ENCODE results near the gene CETP.
"Not testable (repeated sequence)": the region's sequence is repeated elsewhere in the genome, so short reads cannot be mapped to it uniquely, and the experiment has no call there.

Gene CETP

DNA sequence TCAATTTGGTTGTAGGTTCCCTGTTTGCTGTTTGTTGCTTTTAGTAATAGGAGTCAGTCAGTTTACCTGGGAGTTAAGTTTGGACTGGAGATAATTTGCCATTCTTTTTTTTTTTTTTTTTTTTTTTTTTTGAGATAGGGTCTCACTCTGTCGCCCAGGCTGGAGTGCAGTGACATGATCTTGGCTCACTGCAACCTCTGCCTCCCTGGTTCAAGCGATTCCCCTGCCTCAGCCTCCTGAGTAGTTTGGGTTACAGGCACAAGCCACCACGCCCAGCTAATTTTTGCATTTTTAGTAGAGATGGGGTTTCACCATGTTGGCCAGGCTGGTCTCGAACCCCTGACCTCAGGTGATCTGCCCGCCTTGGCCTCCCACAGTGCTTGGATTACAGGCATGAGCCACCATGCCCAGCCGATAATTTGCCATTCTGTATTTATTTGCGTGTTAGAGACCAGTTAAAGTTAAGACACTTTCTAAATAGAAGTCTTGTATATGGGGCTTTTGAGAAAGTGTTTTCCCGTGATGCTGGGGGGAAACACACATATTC, 27.1 kb upstream of the CETP start:
- DNase-seq (ENCODE audit: low read depth), result not testable (repeated sequence)

DNA sequence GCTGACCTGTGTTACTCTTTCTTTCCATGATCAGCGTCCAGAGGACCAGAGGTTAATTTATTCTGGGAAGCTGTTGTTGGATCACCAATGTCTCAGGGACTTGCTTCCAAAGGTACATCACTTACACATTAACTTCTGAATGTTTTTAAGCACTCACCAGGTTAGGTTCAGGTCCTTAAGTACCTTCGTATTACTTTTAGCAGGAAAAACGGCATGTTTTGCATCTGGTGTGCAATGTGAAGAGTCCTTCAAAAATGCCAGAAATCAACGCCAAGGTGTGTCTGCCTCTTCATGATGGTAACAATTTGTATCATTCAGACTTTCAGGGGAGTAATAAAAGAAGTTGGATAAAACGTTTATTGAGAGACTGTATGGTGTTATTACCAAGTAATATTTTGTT, 26.5 kb upstream of the CETP start:
- no peak for DNase-seq (ENCODE audit: low read depth)

DNA sequence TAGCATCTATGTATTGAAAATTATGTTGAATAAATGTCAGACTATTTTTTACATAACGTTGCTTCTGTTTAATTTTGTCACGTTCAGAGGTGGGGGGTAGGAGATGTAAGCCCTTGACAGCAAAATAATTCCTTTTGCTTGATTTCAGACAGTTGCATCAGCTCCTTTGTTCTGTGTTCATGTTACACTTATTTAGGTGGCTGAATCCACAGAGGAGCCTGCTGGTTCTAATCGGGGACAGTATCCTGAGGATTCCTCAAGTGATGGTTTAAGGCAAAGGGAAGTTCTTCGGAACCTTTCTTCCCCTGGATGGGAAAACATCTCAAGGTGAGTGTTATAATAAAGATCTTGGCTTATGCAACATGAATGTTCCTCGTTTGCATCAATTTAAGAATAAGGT, 25.3 kb upstream of the CETP start:
- DNase-seq (ENCODE audit: low read depth), result no peak

DNA sequence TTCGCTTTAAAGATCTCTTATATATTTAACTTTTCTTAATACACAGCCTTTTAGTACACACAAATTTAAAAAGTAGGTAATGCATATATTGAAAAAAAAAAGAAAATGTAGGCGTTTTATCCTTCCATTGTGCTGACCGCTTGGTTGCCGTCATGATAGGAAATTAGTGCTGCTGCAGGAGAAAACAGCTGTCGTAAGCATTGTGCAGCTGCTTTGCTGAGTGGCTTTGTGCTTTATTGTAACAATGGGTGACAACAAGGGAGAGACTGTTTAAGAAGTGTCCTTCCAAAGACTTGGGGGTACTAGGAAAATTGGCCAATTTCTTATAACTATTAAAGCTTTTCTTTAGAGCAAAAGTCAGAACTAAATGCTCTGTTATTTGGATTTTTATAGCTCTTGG, 24.8 kb upstream of the CETP start:
- DNase-seq (ENCODE audit: low read depth), result no peak

DNA sequence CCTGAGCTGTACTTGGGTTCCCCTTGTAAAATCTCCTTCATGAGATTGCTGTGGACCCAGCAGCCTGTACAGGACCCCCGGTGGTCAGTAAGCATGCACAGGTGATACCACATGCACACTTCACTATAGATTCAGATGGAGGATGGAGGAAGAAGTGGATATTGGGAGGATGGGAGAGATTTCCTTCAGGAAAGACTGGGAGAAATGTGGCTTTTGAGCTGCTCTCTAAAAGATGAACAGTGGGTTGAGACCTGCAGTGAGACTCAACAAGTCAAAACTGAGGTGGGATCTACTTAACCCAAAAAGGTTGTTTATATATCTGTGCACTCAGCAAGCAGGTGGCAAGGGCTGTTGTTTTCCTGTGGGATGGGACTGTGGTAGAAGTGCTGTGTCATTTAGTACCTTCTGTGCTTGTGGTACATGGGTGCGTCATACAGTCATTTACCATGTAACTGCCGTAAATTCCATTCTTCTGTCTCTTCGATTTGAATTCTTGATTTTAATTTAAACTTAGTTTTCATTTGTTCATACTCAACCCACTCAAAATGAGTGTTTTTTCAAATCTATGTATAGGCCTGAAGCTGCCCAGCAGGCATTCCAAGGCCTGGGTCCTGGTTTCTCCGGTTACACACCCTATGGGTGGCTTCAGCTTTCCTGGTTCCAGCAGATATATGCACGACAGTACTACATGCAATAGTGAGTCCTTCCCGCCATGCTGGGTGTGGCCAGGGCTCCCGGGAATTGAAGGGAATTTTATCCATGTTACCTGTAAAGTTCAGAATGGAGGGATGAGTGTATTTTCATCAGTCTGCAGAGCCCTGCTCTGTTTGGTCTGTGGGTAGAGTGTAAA, 22.9 kb upstream of the CETP start:
- DNase-seq (ENCODE audit: low read depth), result peak; percentile 8

DNA sequence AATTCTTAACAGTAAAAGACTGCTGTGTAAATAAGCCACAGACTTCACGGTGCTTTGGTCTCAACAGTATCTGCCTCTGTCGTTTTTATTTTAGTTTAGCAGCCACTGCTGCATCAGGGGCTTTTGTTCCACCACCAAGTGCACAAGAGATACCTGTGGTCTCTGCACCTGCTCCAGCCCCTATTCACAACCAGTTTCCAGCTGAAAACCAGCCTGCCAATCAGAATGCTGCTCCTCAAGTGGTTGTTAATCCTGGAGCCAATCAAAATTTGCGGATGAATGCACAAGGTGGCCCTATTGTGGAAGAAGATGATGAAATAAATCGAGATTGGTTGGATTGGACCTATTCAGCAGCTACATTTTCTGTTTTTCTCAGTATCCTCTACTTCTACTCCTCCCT, 21.9 kb upstream of the CETP start:
- DNase-seq (ENCODE audit: low read depth), result no peak

DNA sequence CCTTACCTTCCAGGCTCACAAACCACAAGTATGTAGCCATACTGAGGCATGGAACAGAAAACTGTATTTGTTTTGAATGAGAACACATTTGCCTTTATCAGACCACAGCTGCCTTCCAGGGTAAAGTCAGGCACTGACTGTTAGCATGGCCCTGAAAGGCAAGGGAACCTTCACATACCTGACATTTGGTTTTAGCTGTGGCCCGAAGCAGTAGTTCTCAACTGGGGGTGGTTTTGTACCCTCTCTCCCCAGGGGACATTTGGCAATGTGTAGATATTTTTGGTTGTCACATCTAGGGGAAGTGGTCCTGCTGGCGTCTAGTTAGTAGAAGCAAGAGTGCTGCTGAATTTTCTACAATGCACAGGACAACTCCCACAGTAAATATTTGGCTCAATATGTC, 20.7 kb upstream of the CETP start:
- DNase-seq (ENCODE audit: low read depth), result no peak

DNA sequence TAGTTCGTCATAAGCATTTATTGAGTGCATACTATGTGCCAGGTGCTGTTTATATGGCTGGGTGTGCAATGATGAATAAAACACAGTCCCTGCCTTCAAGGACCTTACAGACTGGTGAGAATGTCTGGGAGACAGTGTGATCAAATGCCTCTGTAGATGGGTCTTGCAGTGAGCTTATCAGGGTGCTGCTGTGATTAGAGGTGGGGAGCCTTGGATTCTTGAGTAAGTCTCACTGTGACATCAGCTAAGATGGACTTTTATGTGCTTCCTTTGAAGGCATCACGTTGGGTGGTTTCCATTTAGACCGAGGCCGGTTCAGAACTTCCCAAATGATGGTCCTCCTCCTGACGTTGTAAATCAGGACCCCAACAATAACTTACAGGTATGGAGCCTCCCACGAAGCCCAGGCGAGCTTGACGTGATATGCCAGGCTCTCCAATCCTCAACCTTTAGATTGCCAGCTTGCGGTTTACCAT, 19.9 kb upstream of the CETP start:
- DNase-seq (ENCODE audit: low read depth), result no peak

DNA sequence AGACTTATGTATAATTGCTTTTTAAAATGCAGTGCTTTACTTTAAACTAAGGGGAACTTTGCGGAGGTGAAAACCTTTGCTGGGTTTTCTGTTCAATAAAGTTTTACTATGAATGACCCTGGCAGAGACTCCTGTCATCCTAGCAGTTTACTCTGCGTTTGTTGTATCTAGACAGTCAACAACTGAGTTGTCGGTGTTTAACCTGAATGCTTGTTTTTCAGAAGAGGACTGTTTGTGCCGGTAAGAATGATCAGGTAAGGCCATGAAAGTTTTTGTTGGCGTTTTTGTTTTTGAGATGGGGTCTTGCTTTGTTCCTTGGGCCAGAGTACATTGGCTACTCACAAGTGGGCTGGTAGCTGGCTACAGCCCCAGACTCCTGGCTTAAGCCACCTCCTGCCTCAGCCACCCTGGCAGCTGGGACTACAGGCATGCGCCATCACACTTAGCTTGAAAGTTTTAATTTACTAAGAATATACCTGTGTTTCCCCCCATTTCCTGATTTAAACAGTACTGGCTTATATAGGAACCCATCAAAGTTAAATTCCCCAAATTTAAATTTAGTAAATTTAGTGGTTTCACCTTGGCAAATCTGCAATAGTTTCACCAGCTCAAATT, 17.9 kb upstream of the CETP start:
- DNase-seq (ENCODE audit: low read depth), result no peak

DNA sequence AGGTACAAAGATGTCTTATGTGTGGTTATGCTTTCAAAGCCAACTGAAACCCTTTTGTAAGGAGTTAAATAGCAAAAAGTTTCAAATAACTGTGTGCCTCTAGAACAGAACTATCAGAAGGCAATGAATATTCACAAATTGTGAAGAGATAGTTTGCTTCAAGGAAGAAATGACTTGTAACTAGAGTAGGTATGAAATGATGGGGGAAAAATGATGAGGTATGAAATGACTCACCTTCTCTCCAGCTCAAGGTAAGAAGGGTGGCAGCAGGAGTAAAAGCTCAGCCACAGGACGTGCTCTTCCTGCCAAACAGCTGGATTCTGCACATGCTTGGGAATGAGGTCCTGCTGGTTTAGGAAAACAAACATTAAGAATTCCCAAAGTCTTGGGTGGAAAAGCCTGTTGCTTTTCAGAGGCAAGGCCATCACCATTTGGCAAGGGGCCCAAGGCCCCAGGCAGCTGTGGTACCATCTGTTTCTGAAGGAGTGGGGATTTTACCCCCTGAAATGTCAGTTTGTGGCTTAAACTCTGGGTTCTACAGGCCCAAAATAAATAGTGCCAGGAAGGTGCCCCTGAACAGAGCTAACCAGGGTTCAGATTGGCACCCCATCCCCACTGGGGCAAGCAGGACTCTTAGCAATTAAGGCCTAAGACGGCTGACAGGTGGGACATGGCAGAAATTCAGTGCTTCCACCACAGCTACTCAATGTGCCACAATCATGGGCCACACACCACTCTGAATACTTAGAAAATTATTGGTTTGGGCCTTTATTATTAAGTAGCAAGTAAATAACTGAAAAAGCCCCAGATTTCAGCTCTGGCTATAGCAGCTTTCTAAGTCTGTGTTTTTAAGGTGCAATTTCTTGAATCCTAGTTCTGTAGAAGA, 16.6 kb upstream of the CETP start:
- no peak for DNase-seq (ENCODE audit: low read depth)

DNA sequence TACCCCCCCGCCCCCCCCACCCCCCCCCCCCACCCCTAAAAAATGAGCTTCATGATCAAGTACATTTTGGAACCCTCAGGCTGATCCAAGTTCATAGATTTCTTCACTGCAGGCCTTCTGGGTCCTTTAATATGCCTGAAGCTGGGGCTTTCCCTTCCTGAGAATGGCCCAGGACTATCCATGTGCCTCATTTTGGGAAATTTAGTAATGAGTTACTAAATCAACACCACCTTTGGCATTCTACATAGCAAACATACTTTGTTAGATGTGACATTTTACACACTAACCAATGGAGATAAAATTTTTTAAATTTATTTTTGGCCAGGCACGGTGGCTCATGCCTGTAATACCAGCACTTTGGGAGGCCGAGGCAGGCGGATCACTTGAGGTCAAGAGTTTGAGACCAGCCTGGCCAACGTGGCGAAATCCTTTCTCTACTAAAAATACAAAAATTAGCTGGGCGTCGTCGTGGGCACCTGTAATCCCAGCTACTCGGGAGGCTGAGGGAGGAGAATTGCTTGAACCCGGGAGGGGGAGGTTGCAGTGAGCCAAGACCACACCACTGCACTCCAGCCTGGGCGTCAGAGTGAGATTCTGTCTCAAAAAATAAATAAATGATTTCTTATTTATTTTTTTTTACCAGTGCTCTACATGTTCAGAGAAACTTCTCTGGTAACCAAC, 15.8 kb upstream of the CETP start:
- DNase-seq (ENCODE audit: low read depth), result no peak

DNA sequence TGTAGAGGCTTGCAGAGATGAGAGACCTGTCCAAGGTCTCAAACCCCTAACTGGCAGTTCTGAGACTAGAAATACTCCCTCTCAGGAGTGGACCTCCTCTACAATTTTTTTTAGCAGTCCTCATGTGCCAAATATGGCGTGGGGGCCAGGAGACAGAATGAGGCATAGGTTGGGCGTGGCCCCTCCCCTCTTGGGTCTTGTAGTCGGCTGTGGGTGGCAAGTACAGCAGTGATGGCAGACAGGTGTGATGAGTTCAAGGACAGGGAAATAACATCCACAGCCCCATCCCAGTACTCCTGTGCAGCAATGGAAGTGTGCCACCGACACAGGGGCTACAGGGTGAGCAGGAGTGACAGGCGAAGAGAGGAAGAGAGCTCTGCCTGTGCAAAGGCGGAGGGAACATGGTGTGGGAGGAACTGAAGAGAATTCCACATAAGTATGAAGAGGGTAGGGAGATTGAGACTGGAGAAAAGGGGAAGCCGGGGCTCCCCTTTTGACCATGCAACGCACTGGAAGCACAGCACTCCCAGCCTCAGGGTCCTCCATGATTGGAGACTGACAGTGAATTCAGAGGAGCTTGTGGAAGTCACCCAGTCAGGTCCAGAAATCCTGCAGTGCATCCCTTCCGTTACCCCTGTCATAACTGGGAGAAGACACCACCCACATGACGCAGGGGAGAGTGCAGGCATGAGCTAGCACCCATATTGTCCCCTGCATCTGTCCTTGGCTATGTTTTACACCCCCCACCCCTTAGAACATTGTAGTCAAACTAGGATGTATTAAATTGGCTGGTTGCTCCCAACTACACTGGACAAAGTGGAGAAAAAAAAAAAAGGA, 14.8 kb upstream of the CETP start:
- no peak for DNase-seq (ENCODE audit: low read depth)

DNA sequence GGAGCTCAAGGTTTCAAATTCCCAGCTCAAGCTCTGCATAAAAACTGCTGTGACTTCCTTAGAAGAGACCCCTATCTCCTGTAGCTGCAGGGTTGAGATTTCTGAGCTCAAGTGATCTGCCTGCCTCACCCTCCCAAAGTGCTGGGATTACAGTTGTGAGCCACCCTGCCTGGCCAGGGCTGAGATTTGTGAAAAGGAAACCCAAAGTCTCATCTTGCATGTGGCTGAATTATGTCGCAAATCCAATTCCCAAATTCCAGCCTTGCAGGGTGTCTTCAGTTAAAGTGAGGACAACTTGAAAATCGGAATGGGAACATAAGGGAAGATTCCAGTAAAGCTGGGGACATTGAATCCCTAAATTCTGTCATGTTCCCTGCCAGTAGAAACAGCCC, 14.2 kb upstream of the CETP start:
- no peak for DNase-seq (ENCODE audit: low read depth)

DNA sequence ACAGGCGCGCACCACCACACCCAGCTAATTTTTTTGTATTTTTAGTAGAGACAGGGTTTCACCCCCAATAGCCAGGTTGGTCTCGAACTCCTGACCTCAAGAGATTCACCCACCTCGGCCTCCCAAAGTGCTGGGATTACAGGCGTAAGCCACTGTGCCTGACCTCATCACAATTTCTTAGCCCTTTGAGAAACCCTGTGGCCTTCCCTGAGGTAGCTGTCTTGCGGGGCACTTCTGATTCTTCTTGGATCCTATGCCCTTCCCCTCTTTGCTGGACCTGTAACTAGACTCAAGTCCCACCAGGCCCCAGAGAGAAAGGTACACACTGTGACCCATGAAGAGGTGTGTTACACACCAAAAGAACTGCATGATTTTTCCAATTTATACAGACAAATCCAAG, 13.5 kb upstream of the CETP start:
- no peak for DNase-seq (ENCODE audit: low read depth)

DNA sequence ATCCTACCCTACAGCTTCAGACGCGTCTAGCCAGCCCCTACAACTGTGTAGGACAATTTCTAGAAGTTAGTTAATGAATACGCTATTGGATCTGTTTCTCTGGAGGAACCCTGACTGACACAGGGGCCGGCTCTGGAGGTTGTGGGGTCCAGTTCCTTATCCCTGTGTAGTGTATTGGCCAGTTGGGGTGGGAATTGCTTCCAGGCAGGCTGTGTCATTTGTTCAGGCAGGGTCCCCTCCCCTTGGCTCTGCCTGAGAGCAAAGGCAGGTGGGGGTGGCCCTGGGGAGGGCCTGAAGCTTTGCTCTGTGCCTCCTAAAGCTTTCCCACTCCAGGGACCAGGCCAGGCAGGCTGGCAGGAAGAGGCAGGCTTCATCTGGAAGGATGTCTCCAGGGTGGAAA, 11.7 kb upstream of the CETP start:
- no peak for DNase-seq (ENCODE audit: low read depth)

DNA sequence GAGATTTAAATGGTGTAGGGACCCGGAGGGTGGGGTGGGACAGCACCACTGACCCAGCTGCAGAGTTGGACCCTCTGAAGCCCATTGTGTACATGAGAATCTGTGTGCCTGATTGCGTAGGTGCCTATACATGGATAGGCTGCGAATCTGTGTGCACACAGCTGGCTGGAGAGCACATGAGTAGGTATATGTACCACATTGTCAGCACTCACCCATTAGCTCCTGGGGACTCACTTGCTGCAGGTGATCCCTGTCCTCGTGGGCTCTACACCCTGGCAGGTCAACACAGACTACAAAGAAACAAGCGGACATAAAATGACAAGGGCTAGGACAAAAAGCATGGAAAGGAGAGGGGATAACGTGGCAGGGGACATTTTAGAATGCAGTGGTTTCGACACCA, 11.3 kb upstream of the CETP start:
- no peak for DNase-seq (ENCODE audit: low read depth)

DNA sequence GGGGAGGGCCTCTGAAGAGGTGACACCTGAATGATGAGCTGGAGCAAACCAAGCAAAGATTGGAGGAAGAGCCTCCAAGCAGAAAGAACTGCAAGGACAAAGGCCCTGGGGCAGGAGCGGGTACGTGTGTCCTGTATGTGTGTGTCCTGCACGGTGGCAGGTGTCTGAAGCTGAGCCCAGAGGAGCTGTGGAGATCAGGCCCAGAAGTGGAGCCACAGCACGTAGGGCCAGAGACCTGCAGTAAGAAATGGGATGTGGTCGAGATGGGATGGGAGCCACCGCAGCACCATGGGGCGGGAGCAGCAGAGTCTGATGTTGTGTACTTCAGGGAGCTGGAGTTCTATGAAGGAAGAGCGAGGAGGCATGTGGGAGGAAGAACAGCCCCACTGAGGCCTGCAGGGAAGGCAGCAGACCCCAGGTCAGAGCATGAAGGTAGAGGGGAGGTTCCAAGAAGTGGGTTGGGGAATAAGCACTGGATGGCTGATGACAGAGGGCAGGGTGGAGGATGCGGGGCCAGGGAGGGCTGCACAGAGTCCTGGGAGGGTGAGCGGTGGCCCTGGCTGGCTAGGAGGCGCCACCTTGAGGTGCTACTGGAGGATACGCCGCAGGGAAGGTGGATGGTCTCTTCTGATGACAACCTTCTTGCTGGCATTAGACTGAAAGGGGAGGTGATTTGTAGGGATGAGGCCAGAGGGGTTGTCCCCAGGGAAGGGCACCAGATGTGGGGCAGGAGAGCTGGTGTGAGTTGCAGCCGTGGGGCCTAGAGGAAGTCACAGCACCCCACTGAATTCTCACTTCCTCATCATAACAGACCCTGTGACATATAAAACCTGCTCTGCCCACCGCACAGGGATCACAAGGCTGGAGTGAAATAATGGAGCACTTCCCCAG, 10.6 kb upstream of the CETP start:
- DNase-seq (ENCODE audit: low read depth), result peak; percentile 31

DNA sequence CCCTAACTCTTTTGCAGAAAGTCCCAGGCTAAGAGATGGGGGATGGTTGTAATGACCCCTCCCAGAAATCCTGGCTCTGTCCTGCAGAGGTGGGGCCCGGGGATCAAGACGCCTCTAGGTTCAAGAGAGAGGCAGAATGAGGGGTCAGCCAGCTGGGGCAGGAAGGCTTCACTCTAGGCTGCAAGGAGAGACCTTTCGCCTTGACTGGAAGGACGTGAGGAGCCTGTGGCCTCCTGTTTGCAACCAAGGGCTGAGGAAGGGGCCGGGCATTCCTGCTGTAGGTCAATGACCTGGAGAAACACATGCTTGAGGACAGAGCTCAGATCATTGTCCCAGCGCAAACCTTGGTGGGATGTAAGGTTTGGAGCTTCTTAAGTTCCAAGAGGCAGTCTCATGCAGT, 8.7 kb upstream of the CETP start:
- DNase-seq (ENCODE audit: low read depth), result no peak

DNA sequence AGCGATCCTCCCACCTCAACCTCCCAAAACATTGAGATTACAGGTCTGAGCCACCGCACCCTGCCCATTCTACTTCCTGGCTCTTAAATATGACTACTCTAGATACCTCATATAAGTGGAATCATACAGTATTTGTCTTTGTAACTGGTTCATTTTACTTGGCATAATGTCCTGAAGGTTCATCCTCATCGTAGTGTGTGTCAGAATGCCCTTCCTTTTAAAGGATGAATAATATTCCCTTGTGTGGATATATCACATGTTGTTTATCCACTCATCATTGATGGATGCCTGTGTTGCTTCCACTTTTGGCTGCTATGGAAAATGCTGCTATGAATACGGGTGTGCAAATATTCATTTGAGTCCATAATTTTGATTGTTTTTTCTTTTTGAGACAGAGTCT, 5.7 kb upstream of the CETP start:
- no peak for DNase-seq (ENCODE audit: low read depth)

DNA sequence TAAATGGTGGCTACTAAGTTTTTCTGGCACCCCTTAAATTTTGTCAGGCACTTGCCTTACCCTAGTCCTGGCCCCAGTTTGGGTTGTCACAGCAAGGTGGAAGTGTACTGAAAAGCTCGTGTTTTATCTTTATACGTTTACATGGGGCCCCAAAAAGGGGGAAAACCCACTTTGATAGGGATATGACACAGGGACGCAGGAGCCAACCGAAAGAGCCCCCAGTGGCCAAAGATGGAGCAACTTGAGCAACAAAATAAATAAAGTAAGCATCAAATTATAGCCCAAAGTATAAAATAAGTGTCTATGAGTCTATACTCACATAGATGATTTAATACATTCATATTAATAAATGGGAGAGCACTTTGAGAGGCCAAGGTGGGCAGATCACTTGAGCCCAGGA, 5.0 kb upstream of the CETP start:
- no peak for DNase-seq (ENCODE audit: low read depth)

Measured in stimulated activated CD4-positive, alpha-beta T cell treated with anti-CD3 and anti-CD28 coated beads, Interleukin-2, amount 100 ng/mL, for 4 hours (primary cell).